AG08396 (cell line): Measurements from ENCODE around the gene MLXIP.
"Not testable (repeated sequence)": the region's sequence is repeated elsewhere in the genome, so short reads cannot be mapped to it uniquely, and the experiment has no call there.

Source experiments
- DNase-seq: peaks from one replicate; pipeline ENCODE4 v3.0.0; 2012; ENCODE audit warnings: low spot score, mixed read lengths

Gene MLXIP

DNA sequence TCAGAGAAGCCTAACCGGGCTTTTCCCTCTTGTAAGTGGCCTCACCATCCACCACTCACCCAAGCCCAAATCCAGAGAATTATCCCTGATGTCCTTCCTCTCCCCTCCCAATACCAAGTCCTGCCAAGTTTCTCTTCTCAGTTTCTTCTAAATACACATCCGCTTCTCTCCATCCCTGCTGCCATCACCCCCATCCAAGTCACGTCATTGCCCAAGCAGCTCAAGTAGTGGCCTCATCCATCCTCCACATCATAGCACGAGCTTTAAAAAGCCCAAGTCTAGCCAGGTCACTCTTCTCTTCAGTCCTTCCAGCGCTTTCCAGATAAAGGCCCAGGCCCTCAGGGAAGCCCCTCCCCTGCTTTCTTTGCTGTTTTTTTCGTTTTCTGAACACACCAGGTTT is 70.1 kb downstream of the MLXIP start:
- peak; percentile 76 for DNase-seq

DNA sequence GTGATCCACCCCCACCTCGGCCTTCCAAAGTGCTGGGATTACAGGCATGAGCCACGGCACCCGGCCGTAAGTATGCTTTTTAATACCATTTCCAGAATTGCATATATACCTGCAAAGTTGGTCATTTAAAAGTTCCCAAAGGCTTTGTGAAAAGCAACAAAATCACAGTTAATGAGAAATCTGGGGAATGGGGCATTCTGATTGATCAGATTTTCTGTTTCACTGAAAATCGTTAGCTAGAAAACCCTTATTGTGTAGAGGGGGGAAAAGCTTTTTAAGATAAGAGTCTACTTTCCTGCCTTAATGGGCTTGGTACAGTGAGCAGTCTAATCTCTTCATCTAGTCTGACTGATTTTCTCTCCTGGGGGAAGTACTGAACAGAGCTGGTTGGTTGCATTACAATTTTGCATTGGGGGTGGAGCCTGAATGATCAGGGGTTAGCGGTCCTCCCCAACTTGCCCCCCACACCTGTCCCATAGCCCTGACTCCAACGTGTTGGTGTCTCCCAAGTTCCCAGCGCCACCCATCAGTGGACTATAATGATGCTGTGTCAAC is 71.6 kb downstream of the MLXIP start:
- no peak for DNase-seq

- no peak for DNase-seq
Observed at GRCh38 chr12:122152754-122153153, 74.2 kb downstream of the MLXIP start.

DNA sequence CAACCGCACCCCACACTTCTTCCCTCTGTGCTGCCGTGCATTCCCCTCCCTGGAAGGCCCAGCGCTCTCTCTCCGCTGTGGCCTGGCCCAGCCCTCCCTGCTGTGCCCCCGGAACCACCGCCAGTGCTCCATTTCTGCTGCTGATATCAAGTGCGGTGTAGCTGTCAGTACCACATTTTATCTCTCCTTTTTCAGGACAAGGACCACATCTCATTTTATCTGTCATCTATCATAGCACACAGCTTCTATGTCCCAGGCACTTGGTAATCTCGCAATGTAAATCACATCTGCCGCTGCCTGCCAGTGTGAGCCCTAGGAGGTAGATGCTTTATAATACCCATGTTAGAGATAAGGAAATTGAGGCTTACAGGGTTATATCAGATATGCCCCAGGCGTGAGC is 77.1 kb downstream of the MLXIP start:
- no peak for DNase-seq

GRCh38 chr12:122158700-122159285 is 80.2 kb downstream of the MLXIP start:
- DNase-seq, result no peak

DNA sequence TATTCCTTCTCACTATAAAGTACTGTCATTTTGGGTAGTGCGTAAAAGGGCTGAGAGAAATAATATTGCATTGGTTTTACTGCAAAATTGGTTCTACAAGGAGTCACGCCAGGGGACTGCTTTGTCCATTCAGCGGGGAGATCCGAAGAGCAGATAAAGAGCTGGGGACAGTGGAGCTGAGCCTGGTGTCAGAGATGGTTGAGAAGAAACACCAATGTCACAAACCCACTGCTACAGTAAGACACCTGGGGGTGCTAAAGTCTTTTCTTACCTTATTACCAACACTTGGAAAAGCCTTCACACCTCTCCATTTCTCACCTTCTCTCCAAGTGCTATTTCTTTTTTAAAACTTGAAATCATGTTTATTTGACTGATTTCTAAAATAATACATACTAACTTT is 81.3 kb downstream of the MLXIP start:
- DNase-seq, result no peak

- DNase-seq, result no peak
Observed at GRCh38 chr12:122160761-122161160, 82.2 kb downstream of the MLXIP start.

GRCh38 chr12:122161682-122162081 is 83.1 kb downstream of the MLXIP start:
- no peak for DNase-seq

DNA sequence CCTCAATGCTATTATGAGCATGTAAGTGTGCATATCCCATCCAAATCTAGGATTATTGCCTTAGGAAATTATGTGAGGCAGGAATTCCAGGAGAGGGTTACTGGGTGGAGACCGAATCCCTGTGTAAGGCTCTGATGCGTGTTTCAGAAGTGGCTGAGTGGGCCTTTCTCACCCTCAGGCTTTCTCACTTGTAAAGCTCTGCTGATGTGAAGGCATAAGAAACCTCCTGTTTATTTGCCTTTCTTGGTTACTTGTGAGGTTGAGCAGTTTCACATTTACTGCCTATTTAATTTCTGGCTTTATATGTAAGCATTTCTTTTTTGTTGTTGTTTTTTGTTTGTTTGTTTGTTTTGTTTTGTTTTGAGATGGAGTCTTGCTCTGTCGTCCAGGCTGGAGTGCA is 84.4 kb downstream of the MLXIP start:
- no peak for DNase-seq

DNA sequence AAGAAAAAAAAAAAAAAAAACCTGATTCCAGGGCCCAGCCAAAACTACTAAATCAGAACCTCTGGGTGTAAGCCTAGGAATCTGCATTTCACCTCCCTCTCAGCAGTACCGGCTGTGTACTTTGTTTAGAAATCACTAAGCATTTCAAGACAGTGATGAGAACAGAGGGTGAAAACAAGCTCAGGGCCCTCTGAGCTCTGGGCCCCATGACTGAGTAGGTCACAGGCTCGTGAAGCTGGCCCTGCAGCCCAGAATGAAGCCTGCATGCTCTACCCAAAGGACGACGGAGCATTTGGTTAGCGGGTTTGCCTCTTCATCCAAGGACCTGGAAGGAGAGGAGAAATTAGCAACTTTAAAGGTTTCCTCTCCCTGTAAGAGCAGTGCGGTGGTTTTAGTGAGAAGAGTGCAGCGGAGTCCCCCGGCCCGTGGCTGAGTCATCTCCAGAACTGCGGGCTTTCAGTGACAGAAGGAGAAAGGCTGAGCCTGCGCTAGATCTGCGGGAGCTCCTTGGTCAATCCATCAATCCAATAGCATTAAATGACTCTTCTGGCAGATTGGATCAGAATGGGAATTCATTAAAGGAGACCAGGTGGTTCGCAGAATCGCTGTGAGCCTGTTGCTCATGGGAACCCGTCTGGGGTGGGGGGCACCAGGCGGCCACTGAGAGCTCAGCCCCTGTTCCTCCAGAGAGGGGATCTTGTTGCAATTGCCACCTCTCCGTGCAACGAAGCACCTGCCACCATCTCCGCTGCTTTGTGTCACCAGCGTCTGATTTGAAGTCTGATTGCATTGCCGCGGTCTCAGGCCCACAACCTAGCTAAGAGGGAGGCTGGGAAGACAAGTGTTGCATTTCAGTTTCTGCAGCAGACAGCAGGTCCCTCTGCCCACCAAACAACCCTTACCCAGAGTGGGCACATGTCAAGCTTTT is 88.1 kb downstream of the MLXIP start:
- no peak for DNase-seq

DNA sequence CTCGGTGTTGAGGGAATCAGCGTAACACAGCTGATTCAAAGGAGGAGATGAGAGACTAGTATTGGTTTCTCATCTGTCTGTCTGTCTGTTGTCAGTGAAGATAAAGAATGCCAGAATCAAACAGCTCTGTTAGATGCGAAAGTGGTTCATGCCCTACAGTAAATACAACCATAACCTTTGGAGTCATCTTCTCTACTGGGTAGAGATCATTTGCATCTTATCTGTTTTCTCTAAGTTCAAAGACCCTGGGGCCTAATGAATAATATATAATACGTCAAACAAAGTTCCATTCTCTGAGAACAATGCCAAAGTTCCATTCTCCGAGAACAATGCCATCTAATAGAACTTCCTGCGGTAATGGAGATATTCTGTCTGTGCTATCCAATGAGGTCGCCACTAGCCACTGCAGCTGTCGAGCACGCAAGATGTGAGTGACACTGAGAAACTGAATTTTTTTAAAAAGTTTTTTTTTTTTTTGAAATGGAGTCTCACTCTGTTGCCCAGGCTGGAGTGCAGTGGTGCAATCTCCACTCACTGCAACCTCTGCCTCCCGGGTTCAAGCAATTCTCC is 88.9 kb downstream of the MLXIP start:
- DNase-seq, result no peak

- DNase-seq, result no peak
Observed at GRCh38 chr12:122168492-122168891, 89.9 kb downstream of the MLXIP start.

DNA sequence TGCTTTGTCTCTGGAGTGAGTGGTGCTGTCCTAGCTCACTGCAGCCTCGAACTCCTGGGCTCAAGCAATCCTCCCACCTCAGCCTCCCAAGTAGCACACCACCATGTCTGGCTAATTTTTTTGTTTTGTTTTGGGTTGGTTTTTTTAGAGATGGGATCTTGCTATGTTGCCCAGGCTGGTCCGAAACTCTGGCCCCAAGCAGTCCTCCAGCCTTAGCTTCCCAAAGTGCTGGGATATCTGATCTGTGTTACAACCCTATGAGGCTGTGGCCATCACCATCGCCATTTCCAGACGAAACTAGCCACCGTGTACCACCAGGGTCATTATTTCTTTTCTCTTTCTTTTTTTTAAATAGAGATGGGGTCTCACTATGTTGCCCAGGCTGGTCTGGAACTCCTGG is 92.8 kb downstream of the MLXIP start:
- DNase-seq, result no peak

DNA sequence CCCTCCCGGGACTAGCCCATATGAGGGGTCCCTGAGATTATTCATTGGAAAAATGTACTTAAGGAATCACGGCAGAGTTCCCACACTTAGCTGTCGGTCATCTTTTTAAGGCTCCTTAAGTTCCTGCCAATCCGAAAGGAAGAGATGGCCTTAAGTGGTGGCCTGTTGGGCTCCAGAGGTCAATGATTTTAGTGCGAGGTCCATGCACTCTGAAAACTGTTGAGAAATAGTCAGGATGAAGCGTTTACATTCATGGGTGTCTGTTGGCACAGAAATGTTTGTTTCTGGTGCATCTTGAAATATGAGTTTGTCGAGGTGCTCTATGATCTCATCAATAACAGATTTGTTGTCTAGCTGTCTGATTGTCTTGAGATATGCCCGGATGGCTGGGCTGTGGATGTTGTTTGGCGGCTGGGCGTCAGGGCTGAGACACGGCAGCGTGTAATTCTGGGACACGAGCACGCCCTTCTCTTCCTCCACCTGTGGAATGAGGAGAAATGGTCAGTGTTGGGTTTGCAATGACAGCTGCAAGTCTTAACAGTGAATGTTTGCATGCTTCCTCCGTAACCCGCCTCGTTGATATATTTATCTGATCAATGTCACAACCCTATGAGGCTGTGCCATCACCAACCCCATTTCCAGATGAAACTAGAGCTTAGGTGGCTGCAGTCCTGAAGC is 93.8 kb downstream of the MLXIP start:
- DNase-seq, result no peak

DNA sequence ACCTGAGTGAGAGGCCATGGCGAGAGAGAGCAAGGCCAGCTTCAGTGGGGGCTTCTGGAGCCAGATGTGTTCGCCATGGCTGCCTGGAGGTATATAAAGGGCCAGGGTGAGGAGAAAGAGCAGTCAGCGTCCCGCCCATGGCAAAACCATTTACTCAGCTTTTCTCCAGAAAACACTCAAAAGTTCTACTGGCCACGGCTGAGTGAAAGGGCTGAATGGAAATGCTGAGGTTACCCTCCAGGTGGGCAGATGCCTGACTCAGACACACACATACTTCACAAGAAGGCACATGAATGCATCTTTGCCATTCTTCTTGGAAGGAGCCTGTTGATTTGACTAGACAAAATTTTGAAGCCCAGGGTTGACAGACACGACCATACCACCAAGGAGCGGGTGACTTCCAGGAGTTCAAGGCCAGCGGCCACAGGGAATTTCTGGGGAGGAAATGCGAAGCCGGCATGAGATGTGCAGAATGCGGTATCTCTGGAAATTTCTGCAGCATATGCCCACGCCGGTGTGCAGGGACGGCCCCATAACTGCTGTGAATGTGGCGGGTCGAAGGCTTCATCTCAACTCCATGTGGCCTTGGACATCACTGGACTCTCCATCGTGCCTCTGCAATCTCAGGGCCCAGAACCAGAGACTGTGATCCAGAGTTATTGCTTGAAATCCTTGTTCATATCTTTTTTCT is 95.7 kb downstream of the MLXIP start, which contains the start of gene IL31:
Gene IL31 (minus strand): TSS at position 67 of the 691 bp plus-strand sequence. CDS start 49 bp downstream, at position 18.
- DNase-seq, result no peak

DNA sequence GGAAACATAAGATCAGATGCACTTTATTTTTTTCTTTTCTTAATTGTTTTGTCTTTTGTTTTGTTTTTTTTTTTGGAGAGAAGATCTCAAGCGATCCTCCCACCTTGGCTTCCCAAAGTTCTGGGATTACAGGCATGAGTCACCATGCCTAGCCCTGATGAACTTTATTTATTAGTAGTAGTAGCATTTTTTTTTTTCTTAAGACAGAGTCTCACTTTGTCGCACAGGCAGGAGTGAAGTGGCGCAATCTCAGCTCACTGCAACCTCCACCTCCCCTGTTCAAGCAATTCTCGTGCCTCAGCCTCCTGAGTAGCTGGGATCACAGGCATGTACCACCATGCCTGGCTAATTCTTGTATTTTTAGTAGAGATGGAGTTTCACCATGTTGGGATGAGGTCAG is 97.9 kb downstream of the MLXIP start:
- not testable (repeated sequence) for DNase-seq

DNA sequence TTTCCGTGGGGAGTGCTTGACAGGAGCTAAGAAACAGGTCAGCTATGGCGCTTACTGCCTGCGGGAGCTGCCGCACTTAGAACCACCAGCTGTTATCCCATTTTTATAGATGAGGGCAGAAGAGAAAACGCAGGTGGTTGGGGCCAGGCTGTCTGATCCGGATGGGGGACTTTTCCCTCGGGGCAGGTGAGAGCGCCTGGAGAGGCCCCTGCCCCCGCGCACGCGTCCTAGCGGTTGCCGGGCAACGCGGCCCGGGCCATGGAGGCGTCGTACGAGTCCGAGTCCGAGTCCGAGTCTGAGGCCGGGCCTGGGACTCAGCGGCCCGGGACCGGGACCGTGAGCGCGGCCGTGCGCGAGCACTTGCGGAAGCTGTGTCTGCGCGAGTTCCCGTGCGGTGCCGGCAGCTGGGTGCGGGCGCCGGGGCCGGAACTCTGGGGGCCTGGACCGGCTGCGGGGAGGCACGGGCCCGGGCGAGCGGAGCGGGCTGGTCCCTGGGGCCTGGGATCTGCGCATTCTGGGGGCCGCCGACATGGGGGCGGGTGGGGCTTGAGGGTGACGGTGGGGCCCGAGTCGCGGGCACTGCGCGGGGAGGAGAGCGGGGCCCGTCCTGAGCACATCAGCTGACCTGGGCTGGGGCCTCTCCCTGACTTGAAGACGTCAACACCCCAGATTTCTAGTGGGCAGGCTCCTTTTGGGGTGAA is 104.5 kb downstream of the MLXIP start, which contains the start of gene LRRC43:
Gene LRRC43 (plus strand): TSS at position 237 of the 701 bp plus-strand sequence. CDS start 22 bp downstream, at position 259.
- DNase-seq, result peak; percentile 50

DNA sequence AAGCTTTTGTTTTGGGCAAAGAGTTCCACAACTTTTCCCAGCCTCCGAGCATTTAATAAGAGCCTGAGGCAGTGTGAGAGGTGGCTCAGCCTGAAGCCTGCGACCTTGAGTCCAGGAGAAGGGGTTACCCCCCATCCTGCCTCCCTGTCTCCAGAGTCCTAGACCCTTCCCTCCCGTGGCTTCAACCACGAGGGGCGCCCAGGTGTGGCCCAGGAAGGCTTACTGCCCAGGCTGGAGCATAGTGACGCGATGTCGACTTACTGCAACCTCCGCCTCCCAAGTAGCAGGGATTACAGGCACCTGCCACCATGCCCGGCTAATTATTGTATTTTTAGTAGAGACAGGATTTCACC is 105.0 kb downstream of the MLXIP start:
- DNase-seq, result no peak

GRCh38 chr12:122184517-122184916 is 106.0 kb downstream of the MLXIP start:
- no peak for DNase-seq

DNA sequence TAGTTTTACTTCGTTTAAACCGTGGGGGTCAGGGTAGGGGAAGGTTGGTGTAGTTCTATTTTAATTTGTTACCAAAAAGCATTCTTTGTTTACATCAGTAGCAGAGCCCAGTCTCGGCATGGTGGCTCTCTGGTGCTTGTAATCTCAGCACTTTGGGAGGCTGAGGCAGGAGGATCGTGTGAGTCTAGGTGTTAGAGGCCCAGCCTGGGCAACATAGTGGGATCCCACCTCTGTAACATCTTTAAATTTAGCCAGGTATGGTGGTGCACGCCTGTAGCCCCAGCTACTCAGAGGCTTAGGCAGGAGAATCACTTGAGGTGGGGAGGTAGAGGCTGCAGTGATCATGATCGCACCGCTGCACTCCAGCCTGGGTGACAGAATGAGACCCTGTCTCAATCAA is 106.5 kb downstream of the MLXIP start:
- no peak for DNase-seq

DNA sequence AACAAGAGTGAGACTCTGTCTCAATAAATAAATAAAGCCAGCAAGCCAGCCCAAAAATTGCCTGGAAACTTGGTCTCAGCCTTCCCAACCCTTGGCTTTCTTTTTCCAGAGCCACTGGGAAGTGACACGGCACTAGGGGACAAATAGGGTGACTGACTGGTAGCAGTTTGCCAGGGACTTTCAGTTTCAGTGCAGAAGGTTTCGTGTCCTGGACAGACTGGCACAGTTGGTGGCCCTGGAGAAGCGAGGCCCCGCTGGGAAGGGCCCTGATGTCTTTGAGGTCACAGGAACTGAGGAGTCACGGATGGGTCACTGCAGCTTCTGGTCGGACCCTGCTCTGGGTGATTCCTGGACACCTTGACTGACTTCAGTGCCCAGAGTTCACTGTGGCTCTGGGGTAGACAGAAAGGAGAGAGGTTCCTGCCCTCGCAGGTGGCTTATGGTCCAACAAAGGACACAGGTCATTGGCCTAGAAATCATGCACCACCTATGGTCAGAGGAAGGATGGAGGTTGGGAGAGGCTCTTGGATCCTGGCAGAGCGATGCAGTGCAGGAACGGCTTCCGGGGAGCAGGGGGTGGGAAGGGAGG is 107.0 kb downstream of the MLXIP start:
- no peak for DNase-seq
